ENCODE results near the gene RPS2.
"Not testable (repeated sequence)": the region's sequence is repeated elsewhere in the genome, so short reads cannot be mapped to it uniquely, and the experiment has no call there.

The RPS2 gene

DNA sequence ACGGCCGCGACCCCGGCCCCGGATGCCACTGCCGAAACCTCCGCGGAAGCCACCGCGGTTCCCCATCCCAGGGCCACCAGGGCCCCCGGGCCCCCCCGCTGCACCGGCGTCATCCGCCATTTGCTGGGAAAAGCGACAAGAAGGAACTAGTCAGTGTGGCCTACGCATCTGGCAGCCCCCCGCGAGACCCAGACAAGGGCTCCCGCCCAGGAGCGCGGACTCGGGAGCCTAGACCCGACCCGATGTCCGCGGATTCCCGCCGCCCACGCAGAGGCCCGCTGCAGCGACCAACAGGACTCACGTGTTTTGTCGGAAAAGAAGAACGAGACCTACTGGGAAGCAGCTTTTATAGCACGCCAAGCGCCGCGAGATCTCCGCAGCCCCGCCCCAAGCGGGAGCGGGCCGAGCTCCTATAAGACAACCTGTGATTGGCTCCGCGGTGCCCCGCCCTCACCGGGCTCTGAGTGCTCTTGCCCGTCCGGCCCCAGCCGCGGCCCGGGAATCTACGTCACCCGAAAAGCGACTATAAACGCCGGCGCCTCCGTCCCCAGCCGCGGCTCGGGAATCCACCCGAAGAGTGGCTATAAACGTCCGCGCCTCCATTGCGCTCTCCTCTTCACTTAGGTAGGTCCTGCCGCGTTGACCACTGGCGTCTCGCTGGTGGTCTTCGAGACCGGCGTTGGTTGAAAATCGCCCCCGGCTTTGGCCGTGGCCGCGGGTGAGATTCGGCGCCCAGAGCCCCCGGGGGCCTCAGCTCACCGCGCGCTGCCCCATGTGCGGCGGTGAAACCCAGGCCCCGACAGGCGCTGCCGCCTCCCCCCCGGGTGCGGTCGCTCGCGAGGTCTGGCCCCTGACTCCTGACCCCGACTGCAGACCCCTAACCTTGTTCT lies at the start of gene RPS2:
Gene RPS2, minus strand, starts transcription at position 321 of the 890 bp plus-strand sequence. Its CDS starts 201 bp downstream, at position 120.
- peak; percentile 97 for DNase-seq

DNA sequence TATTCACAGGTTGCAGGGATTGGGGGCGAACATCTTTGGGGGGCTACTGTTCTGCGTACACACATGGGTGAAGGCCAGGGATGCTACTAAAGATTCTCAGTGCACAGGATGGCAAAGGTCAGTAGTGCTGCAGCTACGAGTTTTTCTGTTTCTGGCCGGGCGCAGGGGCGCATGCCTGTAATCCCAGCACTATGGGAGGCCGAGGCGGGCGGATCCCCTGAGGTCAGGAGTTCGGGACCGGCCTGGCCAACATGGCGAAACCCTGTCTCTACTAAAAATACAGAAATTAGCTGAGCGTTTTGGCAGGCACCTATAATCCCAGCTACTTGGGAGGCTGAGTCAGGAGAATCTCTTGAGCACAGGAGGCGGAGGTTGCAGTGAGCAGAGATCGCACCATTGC lies 48.9 kb upstream of the RPS2 start:
- DNase-seq, result no peak

DNA sequence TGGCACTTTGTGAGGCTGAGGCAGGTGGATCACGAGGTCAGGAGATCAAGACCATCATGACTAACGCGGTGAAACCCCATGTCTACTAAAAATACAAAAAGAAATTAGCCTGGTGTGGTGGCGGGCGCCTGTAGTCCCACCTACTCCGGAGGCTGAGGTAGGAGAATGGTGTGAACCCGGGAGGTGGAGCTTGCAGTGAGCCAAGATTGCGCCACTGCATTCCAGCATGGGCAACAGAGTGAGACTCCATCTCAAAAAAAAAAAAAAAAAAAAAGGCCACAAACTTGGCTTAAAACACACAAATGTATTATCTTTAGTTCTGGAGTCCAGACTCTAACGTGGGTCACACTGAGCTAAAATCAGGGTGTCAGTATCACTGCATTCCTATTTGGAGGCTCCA lies 47.1 kb upstream of the RPS2 start:
- DNase-seq, result not testable (repeated sequence)

DNA sequence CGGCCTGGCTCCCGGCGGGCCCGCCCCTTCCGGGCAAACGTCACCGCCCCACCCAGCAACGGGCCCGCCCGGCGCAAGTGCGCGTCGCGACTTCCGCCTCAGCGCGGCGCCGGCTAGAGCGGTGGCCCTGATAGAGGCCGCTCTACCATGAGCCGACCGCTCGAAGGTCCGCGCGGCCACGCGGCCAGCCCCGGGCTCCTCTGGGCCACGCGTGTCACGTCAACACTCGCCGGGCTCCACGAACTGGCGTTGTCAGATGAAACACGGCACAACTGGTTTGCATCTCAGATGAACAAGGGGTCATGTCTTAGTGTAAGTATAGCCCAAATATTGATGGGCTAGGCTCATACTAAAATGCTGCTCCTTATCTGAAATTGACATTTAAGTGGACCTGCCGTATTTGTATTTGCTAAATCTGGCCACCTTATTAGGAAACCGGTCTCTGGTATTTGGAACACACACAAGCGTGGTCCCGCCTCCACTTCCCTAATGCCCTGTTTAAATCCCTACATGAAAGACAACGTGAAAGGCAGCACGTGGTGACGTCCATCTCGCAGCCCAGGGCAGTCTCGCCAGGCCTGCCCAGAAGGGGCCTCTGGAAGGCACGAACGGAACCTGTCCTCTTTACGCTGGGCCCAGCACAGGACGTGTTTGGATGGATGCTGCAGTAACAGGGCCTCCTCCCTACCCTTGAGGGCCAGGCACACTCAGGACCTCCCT lies 45.3 kb upstream of the RPS2 start, which contains the start of gene ZNF598:
Gene ZNF598, minus strand, starts transcription at position 31 of the 720 bp plus-strand sequence.
- peak; percentile 82 for DNase-seq

DNA sequence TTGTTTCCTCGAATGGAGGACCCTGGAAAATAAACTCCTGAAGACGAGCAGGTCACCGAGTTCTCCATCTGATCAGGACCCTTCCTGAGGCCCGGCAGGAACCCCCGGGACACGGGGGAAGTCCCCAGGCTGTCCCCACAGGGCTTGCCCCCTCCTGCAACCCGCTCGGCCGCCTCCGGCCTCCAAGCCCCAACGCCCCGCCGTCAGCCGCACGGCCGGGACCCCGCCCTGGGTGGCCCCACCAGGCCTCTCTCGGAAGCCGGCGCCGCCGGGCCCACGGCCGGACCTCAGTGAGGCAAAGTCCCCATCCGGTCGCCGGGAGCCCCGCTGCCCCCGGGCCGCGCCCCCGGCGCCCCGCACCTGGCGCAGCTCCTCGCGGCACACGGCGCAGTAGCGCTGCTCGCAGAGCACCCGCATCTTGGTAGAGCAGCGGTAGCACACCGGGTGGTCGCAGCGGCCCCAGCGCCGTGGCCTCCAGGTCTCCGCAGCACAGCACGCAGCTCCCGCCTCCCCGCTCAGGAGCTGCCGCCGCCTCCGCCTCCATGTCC lies 44.6 kb upstream of the RPS2 start:
- no peak for DNase-seq

DNA sequence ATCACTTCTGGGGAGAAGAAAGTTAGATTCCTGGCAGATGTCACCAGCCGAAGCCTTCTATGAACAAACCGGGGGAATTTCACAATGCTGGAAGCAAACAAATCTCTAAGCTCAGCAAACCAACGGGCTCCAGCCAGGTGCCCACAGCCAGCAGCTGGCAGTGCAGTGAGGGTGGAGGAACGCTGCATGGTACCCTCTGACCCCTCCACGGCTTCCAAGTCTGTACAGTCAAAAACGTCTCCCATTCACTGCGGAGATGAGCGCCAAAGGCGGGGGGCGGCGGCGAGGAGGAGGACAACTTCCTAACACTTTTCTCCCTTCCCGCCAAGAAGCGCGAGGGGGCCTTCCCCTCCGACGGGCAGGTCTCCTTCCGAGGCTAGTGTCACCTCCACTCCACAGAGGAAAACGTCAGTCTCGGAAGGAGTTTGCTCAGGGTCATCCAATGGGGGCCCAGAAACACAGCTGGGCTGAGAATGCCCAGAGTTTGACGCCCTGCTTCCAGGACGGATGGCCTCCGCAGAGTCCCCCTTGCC lies 44.1 kb upstream of the RPS2 start:
- no peak for DNase-seq

DNA sequence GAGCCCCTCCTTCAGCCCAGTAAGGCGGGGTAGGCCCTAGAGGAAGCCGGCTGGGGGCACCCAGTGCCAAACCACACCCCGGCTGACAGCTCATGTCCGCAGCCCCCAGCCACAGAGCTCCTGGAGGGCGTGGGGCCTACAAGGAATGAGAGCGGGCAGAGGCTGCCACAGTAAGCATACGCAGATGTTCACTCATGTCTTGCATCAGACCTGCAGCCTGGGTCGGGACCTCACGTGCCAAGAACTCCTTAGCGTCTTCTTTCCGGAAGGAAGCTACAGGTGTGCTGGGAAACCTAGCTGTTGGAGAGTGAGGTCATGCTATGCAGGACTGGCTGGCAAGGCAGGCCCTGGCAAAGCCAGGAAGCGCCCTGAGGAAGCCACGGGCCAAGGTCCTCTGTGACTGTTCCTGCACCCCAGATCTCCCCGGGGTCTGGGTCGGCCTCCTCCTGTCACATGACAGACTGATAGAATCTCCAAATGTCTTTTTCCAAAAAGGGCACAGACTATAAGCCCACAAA lies 43.4 kb upstream of the RPS2 start:
- DNase-seq, result peak; percentile 97

DNA sequence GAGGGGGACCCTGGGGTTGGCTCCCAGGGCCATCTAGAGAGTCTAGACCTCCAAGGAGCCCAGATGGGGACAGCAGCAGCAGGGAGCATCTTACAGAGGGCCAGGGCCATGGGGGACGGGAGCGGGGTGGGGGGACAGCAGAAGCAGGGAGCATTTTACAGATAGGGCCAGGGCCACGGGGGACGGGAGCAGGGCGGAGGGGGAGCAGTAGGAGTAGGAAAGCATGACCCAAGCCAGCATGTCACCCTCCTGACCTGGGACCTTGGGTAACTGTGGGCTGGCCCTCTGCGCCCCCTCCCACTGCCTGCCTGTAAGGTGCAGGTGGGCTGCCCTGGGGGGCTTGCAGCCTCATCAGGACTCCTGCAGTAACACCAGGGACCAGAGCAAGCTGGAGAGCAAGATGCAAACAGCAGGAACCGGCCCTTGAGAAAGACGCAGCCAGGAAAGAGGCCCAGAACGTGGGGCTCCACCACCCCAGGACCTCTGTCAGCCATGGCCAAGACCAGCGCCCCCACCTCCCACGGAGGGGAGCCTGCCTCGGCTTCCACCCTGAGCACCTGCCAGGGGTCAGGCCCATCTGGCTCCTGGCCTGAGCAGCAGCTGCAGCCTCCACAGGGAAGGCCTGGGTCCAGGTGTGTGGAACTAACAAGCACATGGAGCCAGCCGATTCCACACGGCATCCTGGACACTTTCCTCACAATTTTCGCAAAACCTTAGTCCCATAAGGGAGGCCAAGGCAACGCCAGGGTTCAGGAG lies 42.6 kb upstream of the RPS2 start:
- no peak for DNase-seq

DNA sequence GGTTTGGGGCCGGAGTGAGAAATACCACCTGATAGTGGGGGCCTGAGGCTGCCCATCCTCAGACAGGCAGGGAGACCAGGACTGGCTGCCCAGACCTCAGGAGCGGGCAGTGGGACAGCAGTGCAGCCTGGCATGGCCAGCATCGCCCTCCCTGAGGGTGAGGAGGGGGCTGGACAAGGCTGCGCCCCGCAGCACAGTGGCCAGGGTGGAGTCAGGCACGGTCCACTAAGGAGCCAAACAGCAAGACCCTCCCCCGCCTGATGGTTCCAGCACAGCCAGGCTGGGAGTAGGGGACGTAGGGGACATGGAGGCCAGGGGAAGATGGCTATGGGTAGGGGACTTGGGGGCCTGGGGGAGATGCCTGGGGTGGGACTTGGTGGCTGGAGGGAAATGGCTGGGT lies 41.7 kb upstream of the RPS2 start:
- no peak for DNase-seq

DNA sequence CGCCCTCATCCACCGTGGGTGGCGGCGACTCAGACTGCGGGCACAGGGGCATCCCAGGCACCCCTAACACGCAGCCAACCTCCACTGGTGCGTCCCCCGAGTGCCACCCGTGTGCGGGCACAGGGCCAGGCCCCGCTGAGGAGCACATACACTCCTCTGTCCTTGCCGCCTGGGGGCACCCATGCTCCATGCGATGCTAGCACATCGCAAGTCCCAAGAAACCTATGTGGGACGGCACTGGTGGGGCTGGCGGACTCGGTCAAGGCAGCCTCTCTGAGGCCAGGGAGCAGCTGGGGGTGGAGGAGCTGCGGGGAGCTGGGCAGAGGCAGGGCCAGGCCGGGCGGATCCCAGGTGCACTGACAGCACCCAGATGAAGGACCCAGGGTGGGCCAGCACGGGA lies 41.0 kb upstream of the RPS2 start:
- DNase-seq, result no peak

DNA sequence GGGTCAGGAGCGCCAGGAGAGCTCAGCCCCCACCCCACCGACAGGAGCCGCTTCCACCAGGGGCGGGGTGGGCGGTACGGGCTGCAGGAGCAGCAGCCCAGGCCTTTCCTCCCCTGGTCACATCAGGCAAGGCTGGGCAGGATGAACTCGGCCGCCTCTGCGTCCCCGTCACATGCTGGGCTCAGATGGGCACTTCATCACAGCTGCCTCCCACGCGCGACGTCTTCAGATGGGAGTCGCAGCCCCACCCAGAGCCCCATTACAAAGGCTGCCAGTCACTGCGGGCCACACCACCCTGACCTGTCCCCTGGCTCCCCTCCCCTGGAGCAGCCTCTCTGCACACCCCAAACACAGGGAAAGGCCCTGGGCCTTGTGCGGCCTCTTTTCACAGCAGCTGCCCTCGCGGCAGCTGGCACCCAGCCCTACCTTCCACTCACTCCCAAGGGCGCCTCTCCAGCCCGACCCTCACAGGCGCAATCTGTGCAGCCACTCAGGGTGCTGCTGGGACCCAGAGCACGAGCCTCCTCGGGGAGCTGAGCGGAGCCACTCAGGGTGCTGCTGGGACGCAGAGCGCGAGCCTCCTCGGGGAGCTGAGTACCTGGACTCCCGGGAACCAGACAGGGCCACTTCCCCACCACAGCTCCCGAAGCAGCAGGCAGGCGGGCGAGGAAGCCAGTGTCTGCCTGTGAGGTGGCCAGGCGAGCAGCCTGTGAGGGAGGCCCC lies 40.3 kb upstream of the RPS2 start:
- DNase-seq, result no peak

DNA sequence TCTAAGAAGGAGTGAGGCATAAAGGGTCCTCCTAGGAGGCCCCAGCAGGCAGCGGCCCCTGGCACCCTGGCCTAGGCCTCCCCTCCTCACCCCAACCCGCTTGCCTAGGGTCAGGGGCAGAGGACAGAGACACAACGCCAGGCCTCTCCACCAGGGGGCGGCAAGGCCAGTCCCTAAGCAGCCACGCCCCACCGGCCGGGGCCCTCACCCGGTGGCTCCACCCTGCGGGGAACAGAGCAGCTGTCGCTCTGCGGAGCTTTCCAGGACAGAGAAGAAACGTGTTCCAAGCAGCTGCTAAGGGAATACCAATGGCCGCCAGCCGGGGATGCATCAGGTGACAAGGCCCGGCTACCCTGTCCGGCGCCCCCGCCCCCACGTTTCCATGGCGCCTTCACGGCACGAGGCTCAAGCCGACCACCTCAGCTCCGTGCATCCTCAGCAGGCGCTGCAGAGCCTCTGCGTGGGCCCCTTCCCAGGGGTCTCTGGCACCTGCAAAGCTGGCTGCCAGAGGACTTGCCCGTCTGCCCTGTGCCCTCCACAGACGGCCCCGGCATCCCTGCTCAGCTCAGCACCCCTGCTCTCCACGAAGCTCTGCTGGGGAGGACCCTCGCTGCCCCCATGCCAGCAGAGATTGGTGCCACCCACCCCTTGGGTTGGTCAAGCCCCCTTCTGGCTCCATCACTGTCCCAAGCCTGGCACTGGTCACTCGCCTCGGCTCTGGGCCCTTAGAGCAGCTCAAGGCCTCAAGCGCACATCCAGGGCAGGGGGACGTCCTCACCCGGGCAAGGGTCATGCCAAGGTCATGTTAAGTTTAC lies 39.4 kb upstream of the RPS2 start:
- DNase-seq, result peak; percentile 51

DNA sequence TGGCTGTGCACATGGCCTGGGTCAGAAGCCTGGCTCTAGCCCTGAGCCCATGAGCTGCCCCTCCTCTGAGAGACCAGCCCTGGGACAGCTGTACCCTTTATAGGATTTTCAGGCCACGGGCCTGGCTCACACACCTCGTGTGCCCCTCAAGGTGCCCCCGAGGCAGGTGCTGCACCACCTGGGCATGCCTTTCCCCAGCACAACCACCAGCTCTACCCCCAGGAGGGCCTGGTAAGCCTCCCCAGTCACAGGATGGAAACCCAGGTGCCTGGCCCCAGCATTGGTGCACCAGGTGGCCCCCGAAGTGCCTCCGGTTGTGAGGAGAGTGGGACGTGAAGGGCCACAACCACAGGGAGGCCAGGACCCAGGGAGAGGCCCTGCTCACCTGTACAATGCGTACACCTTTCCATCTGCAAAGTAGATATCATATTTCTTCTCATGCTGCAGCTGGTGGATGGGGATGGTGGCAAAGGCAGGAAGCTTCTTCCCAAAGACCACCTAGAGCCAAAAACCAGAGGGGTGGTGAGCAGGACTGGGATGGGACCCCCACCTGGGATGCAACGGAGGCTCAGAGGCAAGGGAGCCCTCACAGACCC lies 38.7 kb upstream of the RPS2 start:
- DNase-seq, result no peak

DNA sequence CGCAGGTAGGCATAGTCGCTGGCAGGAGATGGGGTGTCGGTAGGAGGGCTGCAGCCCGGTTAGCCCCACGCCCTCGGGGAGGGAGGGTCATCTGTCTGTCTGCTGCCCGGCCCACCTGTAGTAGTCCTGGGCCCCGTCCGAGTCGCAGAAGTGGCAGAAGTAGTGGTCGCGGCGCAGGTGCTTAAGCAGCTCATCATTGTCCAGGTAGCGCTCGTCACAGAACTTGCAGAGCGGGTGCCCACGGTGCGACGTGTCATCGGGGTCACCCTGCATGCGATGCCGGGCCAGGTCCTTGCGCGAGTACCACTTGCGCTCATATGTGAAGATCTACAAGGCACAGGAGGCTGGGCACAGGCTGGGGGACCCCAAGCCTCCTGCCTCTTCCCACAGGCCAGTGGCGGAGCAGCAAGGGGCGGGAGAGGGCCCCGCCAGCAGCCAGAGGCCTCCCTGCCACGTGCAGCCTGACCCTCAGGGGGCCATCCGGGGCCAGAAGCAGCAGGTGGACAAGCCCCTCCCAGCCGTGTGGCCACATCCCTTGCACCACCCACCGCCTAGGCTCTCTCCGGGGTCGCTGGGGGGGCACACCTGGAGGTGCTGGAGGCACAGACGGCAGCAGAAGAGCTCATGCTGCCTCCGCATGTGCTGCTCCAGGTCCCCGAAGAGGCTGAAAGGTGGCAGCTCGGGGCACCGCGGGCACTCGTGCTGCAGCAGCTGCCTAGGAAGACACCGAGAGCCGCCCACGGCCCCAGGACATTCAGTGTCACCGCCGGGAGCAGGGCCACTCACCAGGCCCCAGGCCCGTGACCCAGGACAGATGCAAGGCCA lies 38.0 kb upstream of the RPS2 start:
- DNase-seq, result no peak

DNA sequence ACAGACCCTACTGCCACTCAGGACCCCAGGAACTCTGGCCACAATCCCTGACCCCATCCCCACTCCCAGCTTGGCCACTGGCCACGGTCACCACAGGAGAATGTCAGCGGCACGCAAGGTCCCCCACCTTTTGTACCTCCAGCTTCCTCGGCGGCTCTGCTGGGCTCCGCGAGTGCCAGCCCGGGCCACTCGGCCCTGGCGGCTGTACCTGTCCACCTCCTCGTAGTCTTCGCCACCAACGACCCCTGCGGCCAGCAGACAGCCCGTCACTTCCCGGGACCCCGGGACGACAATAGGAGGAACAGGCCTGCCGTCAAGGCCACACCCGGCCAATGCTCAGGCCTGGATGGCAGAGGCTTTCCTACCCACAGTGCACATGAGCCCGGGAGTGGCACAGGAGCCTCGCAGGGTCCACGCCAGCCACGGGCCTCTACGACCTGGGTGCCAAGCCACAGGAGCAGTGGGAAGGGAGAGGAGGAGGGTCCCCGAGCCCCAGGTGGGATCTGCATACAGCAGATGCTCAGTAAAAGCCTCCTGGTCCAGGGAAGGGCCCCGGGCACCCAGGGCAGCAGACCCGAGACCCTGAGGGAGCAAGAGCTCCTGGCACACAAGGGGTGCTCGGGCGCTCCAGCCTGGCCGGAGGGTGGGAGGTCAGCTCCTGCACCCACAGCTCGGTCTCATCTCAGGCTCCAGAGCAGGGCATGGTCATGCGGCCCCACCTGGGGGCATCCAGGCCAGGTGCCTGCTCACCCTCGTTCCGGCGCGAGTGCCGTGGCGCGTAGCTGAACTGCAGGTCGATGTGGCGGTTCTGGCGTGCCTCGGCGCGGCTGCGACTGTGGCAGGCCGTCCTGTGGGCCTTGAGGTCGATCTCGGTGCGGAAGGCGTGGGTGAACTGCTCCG lies 37.1 kb upstream of the RPS2 start:
- no peak for DNase-seq

DNA sequence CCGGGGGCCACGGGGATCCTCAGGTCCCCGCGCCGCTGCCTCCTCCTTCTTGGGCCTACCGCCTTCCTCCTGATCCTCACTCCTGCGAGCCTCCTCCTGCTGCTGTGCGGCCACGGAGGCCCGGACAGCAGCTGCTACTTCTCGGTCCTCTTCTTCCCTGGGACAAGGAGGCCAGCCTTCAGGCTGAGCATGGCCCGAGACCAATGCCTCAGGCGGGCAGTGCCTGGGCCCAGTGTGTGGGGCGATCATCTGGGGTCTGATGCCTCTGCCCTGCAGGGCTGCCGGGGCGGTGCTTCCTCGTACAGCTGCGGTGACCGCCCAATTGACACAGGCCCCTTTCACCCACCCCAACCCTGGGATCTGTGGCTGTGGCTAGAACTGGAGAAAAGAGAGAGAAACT lies 36.4 kb upstream of the RPS2 start:
- no peak for DNase-seq

DNA sequence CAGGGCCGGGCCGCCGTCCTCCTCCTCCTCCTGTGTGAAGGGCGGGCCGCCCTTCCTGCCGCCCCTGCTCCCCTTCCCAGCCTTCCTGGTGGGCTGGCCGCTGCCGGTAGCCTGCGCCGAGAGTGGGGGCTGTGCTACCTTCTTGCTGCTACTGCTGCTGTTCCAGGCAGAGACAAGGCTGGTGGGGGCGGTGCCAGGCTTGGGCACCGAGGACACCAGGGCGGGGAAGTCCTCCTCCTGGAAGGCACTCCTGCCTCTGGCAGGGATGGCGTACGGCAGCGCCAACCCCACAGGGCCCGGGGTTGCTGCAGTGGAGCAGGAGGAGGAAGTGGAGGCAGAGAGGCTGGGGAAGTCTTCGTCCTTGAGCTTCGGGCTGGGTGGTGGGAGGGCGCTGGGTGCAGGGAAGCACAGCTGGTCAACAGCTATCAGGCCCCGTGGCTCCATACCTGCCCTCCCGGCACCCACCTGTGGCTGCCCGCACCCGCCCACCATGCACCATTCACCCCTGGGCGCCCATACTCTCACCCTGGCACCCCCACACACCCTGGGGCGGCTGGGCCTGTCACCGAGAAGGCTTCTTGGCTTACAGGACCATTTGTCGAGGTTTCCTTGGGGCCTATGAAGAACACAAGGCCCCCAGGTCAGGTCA lies 35.4 kb upstream of the RPS2 start:
- DNase-seq, result no peak
